K562 (cell line): Measurements from ENCODE around the gene ESD. TPM values are rescaled to one million over a fixed set of nuclear protein-coding genes. Genes with fewer than 3 reads are reported as not detected.

Experiments
- ATAC-seq: fragments of 200-7000 bp; cut with Tn5 transposase; 3 replicates; pipeline ENCODE4 v1.9.1; 2020; ENCODE audit warnings: moderate library complexity
- BruUV-seq: library from RNA; stranded (reverse); fragments of 400-500 nt; replicated peaks from 2 replicates; lab custom pipeline; 2021; lab: Mats Ljungman, UMichigan
- CTCF ChIA-PET: fragments of 300-600 bp; formaldehyde crosslinking; extraction: SDS; loops from one replicate; lab custom pipeline; 2021; ENCODE audit warnings: low intra/inter-chr PET ratio; lab: Yijun Ruan, JAX
- POLR2A ChIA-PET: fragments of 300-600, 350-650 bp; sonication (Branson Sonifier 250); formaldehyde crosslinking; extraction: SDS; loops from one replicate; lab custom pipeline; 2021; ENCODE audit warnings: antibody characterized with exemption, inconsistent platforms; lab: Yijun Ruan, JAX
- DNase-seq, 4 experiments: peaks; one replicate each; pipeline versions ENCODE4 v3.0.0 to v3.0.0-alpha.2; 2011 to 2018; ENCODE audit warnings: low spot score in 3 of 4, mixed read lengths in 3 of 4; ENCODE audit errors: extremely low read depth in 1 of 4
- FAIRE-seq: peaks from 2 replicates; lab custom pipeline; 2011; peaks lifted over from hg19 to GRCh38; lab: Jason Lieb, UNC
- H2AFZ ChIP-seq: 2 replicates; pipeline ENCODE4 v1.6.0; 2011; ENCODE audit warnings: low read depth, low read length, control low read depth, inconsistent platforms
- H3K27ac ChIP-seq: fragments of 200-600 bp; 3 replicates; pipeline ENCODE4 v1.8.0; 2011; ENCODE audit warnings: low read depth, mild to moderate bottlenecking, control low read depth, inconsistent platforms, low read length, moderate library complexity, mixed read lengths; ENCODE audit errors: extremely low read depth
- H3K27me3 ChIP-seq, 2 experiments: fragments of 300-600 bp in 1 of 2; 2 replicates in 1 of 2; 3 replicates in 1 of 2; pipeline versions ENCODE4 v1.6.0 to v1.8.0; 2011; ENCODE audit warnings: inconsistent platforms in 2 of 2, low read length in 2 of 2, mild to moderate bottlenecking in 1 of 2, mixed read lengths in 1 of 2, moderate library complexity in 1 of 2; ENCODE audit not compliant: control insufficient read depth in 2 of 2, insufficient read depth in 2 of 2
- H3K36me3 ChIP-seq: fragments of 300-600 bp; 3 replicates; pipeline ENCODE4 v1.8.0; 2011; ENCODE audit warnings: mild to moderate bottlenecking, low read length, inconsistent platforms; ENCODE audit not compliant: control insufficient read depth, insufficient read depth
- H3K4me1 ChIP-seq, 2 experiments: fragments of 200-600 bp in 1 of 2; replicated peaks in 1 of 2; 2 replicates in 1 of 2; 3 replicates in 1 of 2; pipeline versions ENCODE4 v1.5.1 to v1.8.0; 2011; ENCODE audit warnings: inconsistent platforms in 2 of 2, low read length in 2 of 2, mild to moderate bottlenecking in 1 of 2, mixed read lengths in 1 of 2, moderate library complexity in 1 of 2; ENCODE audit not compliant: control insufficient read depth in 2 of 2, insufficient read depth in 2 of 2
- H3K4me2 ChIP-seq: 2 replicates; pipeline ENCODE4 v1.6.1; 2011; ENCODE audit warnings: low read length, control low read depth, inconsistent platforms, mixed read lengths; ENCODE audit not compliant: insufficient read depth
- H3K4me3 ChIP-seq: fragments of 200-600 bp; sonication (generic), shearing (Covaris generic); 2 replicates; pipeline ENCODE4 v1.5.1; 2016; ENCODE audit warnings: control low read depth, inconsistent platforms
- H3K79me2 ChIP-seq: fragments of 200-600 bp; 3 replicates; pipeline ENCODE4 v1.8.0; 2011; ENCODE audit warnings: low read length, inconsistent platforms; ENCODE audit not compliant: control insufficient read depth, insufficient read depth
- H3K9ac ChIP-seq, 2 experiments: 2 replicates each; pipeline versions ENCODE4 v1.6.0 to v1.6.1; 2011; ENCODE audit warnings: low read depth in 2 of 2, low read length in 2 of 2, control low read depth in 1 of 2, inconsistent platforms in 1 of 2, mild to moderate bottlenecking in 1 of 2, mixed read lengths in 1 of 2; ENCODE audit not compliant: insufficient read depth in 1 of 2
- H3K9me1 ChIP-seq: one replicate; pipeline ENCODE4 v1.6.0; 2011; ENCODE audit warnings: inconsistent platforms, mild to moderate bottlenecking, low read length, moderate library complexity; ENCODE audit not compliant: control insufficient read depth, insufficient read depth
- H3K9me3 ChIP-seq: replicated peaks from 2 replicates; pipeline ENCODE4 v1.5.1; 2011; ENCODE audit warnings: low read depth, low read length, inconsistent platforms; ENCODE audit not compliant: control insufficient read depth, insufficient read depth
- H4K20me1 ChIP-seq: replicated peaks from 2 replicates; pipeline ENCODE4 v1.6.1; 2011; ENCODE audit warnings: low read length, inconsistent platforms, mixed read lengths; ENCODE audit not compliant: control insufficient read depth, insufficient read depth
- HDAC3 ChIP-seq: fragments of 450-650 bp; IDR thresholded peaks from 2 replicates; pipeline ENCODE4 v1.6.1; 2018; ENCODE audit warnings: borderline replicate concordance, mild to moderate bottlenecking, moderate library complexity; ENCODE audit not compliant: partially characterized antibody
- LARP7 ChIP-seq: fragments of 450-650 bp; IDR thresholded peaks from 2 replicates; pipeline ENCODE4 v1.6.1; 2016
- NUFIP1 ChIP-seq: fragments of 450-650 bp; IDR thresholded peaks from 2 replicates; pipeline ENCODE4 v1.6.1; 2018; ENCODE audit not compliant: partially characterized antibody
- TAF9B ChIP-seq: fragments of 450-650 bp; IDR thresholded peaks from 2 replicates; pipeline ENCODE4 v1.6.1; 2018; ENCODE audit warnings: mild to moderate bottlenecking; ENCODE audit not compliant: partially characterized antibody
- TBL1XR1 ChIP-seq, 2 experiments: IDR thresholded peaks; 2 replicates each; pipeline ENCODE4 v1.6.1; 2012; ENCODE audit warnings: improper control_type of control experiment in 2 of 2, low read length in 2 of 2, mild to moderate bottlenecking in 1 of 2
- TEAD4 ChIP-seq, 2 experiments: sonication (generic) in 1 of 2; formaldehyde crosslinking in 1 of 2; IDR thresholded peaks; 2 replicates each; pipeline versions ENCODE4 v1.6.1 to v1.8.0; 2012 to 2022; ENCODE audit warnings: borderline replicate concordance in 1 of 2, inconsistent platforms in 1 of 2, low read length in 1 of 2, mild to moderate bottlenecking in 1 of 2, missing genetic modification reagents in 1 of 2
- THAP12 ChIP-seq: fragments of 250-450 bp; sonication (Bioruptor Pico); IDR thresholded peaks from 2 replicates; pipeline ENCODE4 v1.9.0; 2021; ENCODE audit warnings: mild to moderate bottlenecking, inconsistent platforms
- ZNF212 ChIP-seq: fragments of 450-650 bp; formaldehyde crosslinking; IDR thresholded peaks from 2 replicates; pipeline ENCODE4 v1.4.0; 2020; ENCODE audit warnings: mild to moderate bottlenecking
- ZNF511 ChIP-seq: sonication (generic); formaldehyde crosslinking; IDR thresholded peaks from 2 replicates; pipeline ENCODE4 v1.8.0; 2022; ENCODE audit warnings: mild to moderate bottlenecking, missing genetic modification reagents
- WGBS: fragments of 100-300 bp; shearing (Covaris generic); methylation state at CpG from one replicate; pipeline ENCODE4 v1.1.6; 2016; ENCODE audit warnings: low coverage, mixed read lengths; ENCODE audit not compliant: insufficient coverage; ENCODE audit errors: missing lambda C conversion rate; 5-methylcytosine and 5-hydroxymethylcytosine counted together
- in situ Hi-C: fragments of 300-500 bp; cut with MboI; formaldehyde crosslinking; loops from 4 replicates; pipeline ENCODE4 v1.15.0; 2018; ENCODE audit warnings: inconsistent platforms, mixed read lengths
- intact Hi-C: fragments of 100-400 bp; cut with micrococcal nuclease; formaldehyde crosslinking; loops from 2 replicates; pipeline ENCODE4 v1.14.2; 2022
- polyA plus RNA-seq, 8 experiments: library from polyadenylated mRNA; depleted of rRNA in 4 of 8; stranded (reverse) in 5 of 8; unstranded in 3 of 8; fragments of >200 nt; fragmentation: Nextera tagmentation in 2 of 8; fragmentation: Illumina TruSeq in 1 of 8; extraction: Ambion mirVana in 2 of 8; extraction: Trizol in 1 of 8; gene quantifications; 2 replicates each; pipeline versions ENCODE4 v1.2.1 to v1.2.3, GENCODE V29; 2011 to 2014; ENCODE audit warnings: inconsistent platforms in 1 of 8, missing spikeins in 1 of 8
- total RNA-seq, 7 experiments: library from RNA; depleted of rRNA in 6 of 7; stranded (reverse); fragments of >200 nt in 6 of 7; fragmentation: Illumina TruSeq in 2 of 7; extraction: Trizol in 2 of 7; gene quantifications; 2 replicates each; pipeline versions ENCODE4 v1.2.1 to v1.2.3, GENCODE V29; 2011 to 2021; ENCODE audit warnings: low replicate concordance in 1 of 7

The ESD gene
- total and polyA plus RNA-seq, 9 of the 15 experiments (the other 6 are each of a cell fraction or from before 2014, with no cell fraction given), result 88.9 to 402 (median 232) TPM

GRCh38 chr13:46846726-46847125 is 49.8 kb upstream of the ESD start:
- no TSS peak for BruUV-seq
- in situ Hi-C loops, result no loop called here
- no peak overlapping the region for H2AFZ ChIP-seq
- H3K27ac ChIP-seq, result no peak overlapping the region
- no peak for TF ChIP-seq ZNF511
- no peak for TF ChIP-seq NUFIP1
- TF ChIP-seq HDAC3, result no peak
- no peak for TF ChIP-seq TEAD4 (IDR thresholded peaks at IDR 0.05; ENCODE audit: low read length)
- TF ChIP-seq TEAD4 (CRISPR knock-in tag; IDR thresholded peaks at IDR 0.05; ENCODE audit: borderline replicate concordance), result no peak
- TF ChIP-seq ZNF212, result no peak
- TF ChIP-seq LARP7, result no peak
- no peak for TF ChIP-seq TBL1XR1 (IDR thresholded peaks at IDR 0.05; ENCODE audit: low read length in 2 of 2)
- TF ChIP-seq THAP12 (CRISPR knock-in tag), result no peak
- TF ChIP-seq TAF9B, result no peak
- no peak overlapping the region for H3K4me2 ChIP-seq
- H3K36me3 ChIP-seq, result no peaks in the 10 kb centered on the region
- 0% methylated on average over 2 of the region's 2 CpGs for WGBS
- H3K4me3 ChIP-seq, result no peak overlapping the region
- 0 out of 5 replicates have a peak, but pooled peaks cover 0 to 3% of the 10 kb centered on the region in 2 experiments for H3K27me3 ChIP-seq
- H3K9ac ChIP-seq, result no peak overlapping the region
- no peak for FAIRE-seq
- H3K9me1 ChIP-seq, result no peaks in the 10 kb centered on the region
- no peak for DNase-seq
- H3K9me3 ChIP-seq, result no peaks in the 10 kb centered on the region
- ChIA-PET CTCF (no interaction called here), POLR2A (no interaction called here)
- H4K20me1 ChIP-seq, result no peaks in the 10 kb centered on the region
- H3K4me1 ChIP-seq, result no peaks in the 10 kb centered on the region
- intact Hi-C loops, result no loop called here
- no peaks in the 10 kb centered on the region for H3K79me2 ChIP-seq
- no peak for ATAC-seq
